Neural crest cell (in vitro differentiated cells): ENCODE measurements around the gene LRCH1. TPM values are rescaled to one million over a fixed set of nuclear protein-coding genes. Genes with fewer than 3 reads are reported as not detected.

Experiments used
- DNase-seq: peaks from one replicate; pipeline ENCODE4 v3.0.0; 2021; ENCODE audit warnings: low read depth, mixed read lengths, low spot score
- H3K27ac Mint-ChIP-seq: one replicate; pipeline ENCODE4 v1.8.0; 2021; ENCODE audit warnings: mild to moderate bottlenecking, mixed read lengths; ENCODE audit not compliant: unreplicated experiment
- H3K27me3 Mint-ChIP-seq: 2 replicates; pipeline ENCODE4 v1.8.0; 2021; ENCODE audit warnings: low read depth, mild to moderate bottlenecking, mixed read lengths
- H3K36me3 Mint-ChIP-seq: 2 replicates; pipeline ENCODE4 v1.8.0; 2021; ENCODE audit warnings: low read depth, mild to moderate bottlenecking, mixed read lengths
- H3K4me1 Mint-ChIP-seq: 2 replicates; pipeline ENCODE4 v1.8.0; 2021; ENCODE audit warnings: mixed read lengths
- H3K4me3 Mint-ChIP-seq: one replicate; pipeline ENCODE4 v1.8.0; 2021; ENCODE audit warnings: mild to moderate bottlenecking, mixed read lengths
- H3K9me3 Mint-ChIP-seq: 2 replicates; pipeline ENCODE4 v1.8.0; 2021; ENCODE audit warnings: mixed read lengths
- total RNA-seq: library from RNA; stranded (reverse); gene quantifications from 2 replicates; pipeline ENCODE4 v1.2.1, GENCODE V29; 2021
- TF ChIP-seq, protein P1 (sequence below): fragments of 200-600 bp; sonication (generic); conservative IDR thresholded peaks from 2 replicates; pipeline ENCODE4 v1.5.0; 2021; ENCODE audit warnings: antibody characterized with exemption, mild to moderate bottlenecking

The LRCH1 gene
- total RNA-seq, 1 donor from 2014 or later = 15.8 TPM

DNA sequence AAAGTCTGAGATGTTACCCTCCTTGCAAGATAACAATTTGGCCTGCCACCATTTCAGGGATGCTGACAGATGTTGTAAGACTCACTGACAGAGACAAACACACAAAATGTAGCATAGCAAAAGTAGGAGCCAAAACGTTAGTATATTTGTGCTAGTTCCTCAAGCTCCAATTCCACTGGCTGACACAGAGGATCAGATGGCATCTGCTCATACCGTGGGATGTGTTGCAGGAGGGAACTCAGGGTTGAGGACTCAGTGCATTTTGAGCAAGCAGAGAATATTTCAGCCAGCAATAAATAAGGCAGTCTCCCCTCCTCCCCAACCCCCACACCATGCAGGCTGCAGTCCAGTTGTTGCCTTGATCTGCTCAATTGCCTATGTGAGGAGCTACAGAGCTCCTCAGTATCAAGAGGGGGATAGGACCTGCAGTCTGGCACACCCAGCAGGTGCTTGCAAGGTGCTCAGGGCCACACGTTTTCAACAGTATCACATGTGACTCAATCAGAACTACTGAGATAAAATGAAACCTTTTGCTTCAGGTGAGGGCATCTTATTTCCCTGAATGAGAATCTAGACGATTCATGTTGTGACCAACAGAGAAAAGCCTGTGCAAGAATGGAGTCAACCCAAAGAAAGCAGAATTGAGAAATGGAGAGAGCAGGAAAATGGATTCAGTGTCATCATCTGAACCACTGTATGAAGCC lies 23.6 kb upstream of the LRCH1 start:
- H3K27ac Mint-ChIP-seq = no peak overlapping the region
- H3K36me3 Mint-ChIP-seq = no peaks in the 10 kb centered on the region
- H3K4me3 Mint-ChIP-seq = no peak overlapping the region
- DNase-seq = no peak
- H3K4me1 Mint-ChIP-seq = peaks cover 42% of the 10 kb centered on the region
- no peaks in the 10 kb centered on the region for H3K9me3 Mint-ChIP-seq
- TF ChIP-seq, protein P1, sequence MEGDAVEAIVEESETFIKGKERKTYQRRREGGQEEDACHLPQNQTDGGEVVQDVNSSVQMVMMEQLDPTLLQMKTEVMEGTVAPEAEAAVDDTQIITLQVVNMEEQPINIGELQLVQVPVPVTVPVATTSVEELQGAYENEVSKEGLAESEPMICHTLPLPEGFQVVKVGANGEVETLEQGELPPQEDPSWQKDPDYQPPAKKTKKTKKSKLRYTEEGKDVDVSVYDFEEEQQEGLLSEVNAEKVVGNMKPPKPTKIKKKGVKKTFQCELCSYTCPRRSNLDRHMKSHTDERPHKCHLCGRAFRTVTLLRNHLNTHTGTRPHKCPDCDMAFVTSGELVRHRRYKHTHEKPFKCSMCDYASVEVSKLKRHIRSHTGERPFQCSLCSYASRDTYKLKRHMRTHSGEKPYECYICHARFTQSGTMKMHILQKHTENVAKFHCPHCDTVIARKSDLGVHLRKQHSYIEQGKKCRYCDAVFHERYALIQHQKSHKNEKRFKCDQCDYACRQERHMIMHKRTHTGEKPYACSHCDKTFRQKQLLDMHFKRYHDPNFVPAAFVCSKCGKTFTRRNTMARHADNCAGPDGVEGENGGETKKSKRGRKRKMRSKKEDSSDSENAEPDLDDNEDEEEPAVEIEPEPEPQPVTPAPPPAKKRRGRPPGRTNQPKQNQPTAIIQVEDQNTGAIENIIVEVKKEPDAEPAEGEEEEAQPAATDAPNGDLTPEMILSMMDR = no peak
- H3K27me3 Mint-ChIP-seq = no peaks in the 10 kb centered on the region

DNA sequence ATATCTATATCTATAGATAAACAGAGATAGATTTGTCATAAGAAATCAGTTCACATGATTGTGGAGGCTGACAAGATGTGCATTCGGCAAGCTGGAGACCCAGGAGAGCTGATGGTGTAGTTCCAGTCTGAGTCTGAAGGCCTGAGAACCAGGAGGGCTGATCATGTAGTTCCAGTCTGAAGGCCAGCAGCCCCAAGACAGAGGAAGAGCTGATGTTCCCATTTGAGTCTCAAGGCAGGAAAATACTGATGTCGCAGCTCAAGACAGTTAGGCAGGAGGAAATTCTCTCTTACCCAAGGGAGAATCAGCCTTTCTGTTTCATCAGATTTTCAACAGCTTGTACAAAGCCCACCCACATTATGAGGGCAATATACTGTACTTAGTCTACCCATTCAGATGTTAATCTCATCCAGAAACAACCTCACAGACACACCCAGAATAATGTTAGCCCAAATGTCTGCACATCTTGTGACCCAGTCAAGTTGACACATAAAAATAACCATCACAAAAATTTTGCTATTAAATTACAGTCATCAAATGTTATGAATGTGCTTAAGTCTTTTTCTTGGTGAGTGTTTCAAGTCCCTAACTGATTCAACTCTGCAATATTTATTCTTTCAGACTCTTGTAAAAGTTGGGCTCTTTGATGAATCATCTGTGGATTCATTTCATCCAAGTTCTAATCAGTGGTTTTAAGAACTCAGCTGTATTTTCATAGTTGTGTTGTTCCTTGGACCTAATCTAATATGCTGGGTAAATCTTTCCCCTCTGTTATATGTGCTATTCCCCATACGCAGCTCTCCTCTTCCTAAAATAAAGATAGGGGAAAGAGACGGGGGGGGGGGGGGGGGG lies 22.7 kb upstream of the LRCH1 start:
- Mint-ChIP-seq H3K27me3 (no peaks in the 10 kb centered on the region), H3K4me3 (no peak overlapping the region), H3K27ac (no peak overlapping the region), H3K9me3 (no peaks in the 10 kb centered on the region), H3K36me3 (no peaks in the 10 kb centered on the region), H3K4me1 (peaks cover 32% of the 10 kb centered on the region)
- TF ChIP-seq, protein P1 = no peak
- no peak for DNase-seq

DNA sequence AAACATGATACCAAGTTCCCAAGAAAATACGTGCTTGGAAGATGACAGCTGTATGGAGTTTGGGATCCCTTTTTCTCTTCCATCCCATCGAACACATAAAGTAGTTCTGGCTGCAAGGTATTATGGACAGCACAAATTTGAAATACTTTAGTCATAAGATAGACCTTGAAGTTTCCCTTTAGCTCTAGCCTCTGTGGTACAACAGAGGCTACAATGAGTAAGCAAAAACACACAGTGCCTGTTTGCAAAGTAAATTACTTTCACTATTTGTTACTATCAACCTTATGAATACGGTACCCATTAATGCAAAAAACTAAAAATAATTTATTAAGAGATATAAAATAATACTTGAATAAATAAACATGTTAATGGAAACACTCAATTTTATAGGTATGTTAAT lies 21.0 kb upstream of the LRCH1 start:
- TF ChIP-seq, protein P1 = no peak
- Mint-ChIP-seq H3K27me3 (no peaks in the 10 kb centered on the region), H3K9me3 (no peaks in the 10 kb centered on the region), H3K4me3 (no peak overlapping the region), H3K27ac (no peak overlapping the region), H3K4me1 (peaks cover 23% of the 10 kb centered on the region), H3K36me3 (no peaks in the 10 kb centered on the region)
- DNase-seq = no peak

DNA sequence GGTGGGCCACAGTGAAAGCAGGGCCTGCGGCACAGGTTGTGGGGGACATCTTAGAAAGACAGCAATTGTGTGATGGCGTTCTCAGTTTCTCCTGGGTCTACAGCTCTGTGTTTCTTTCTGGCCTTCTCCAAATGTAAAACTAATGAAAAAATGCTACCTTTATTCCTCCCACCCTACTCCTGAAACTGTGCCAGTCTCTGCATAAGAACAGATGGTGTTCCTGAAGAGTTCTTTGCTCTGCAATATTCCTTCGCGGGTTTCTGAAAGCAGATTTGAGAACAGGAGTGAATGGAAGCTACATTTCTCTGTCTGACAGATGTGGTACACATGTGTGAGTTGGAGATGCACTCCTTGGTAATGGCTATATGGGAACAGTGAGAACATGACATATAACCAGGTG lies 18.0 kb upstream of the LRCH1 start:
- no peaks in the 10 kb centered on the region for H3K27me3 Mint-ChIP-seq
- no peak overlapping the region for H3K4me3 Mint-ChIP-seq
- no peaks in the 10 kb centered on the region for H3K9me3 Mint-ChIP-seq
- H3K4me1 Mint-ChIP-seq = peaks cover 20% of the 10 kb centered on the region
- DNase-seq = no peak
- TF ChIP-seq, protein P1 = no peak
- no peak overlapping the region for H3K27ac Mint-ChIP-seq
- no peaks in the 10 kb centered on the region for H3K36me3 Mint-ChIP-seq

DNA sequence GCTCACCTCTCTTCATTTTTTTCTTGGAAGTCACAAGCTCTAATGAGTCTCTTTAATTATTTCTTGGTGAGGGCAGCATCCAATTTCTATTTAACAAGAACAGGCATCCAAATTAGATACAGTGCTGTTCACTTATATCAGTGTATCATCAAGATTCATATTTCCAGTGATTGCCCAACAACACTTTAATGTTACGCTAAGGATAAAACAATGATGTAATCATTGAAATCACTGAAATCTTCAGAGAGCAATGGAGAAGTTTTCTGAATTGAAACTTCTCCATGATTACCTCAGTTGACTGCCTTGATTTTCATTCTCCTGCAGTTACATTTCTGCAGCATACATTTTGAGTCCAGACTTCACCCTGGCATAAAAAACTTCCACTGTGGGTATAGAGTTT lies 17.1 kb upstream of the LRCH1 start:
- H3K9me3 Mint-ChIP-seq = no peaks in the 10 kb centered on the region
- H3K4me3 Mint-ChIP-seq = no peak overlapping the region
- TF ChIP-seq, protein P1 = no peak
- DNase-seq = no peak
- no peak overlapping the region for H3K27ac Mint-ChIP-seq
- H3K4me1 Mint-ChIP-seq = peaks cover 15% of the 10 kb centered on the region
- no peaks in the 10 kb centered on the region for H3K36me3 Mint-ChIP-seq
- no peaks in the 10 kb centered on the region for H3K27me3 Mint-ChIP-seq
